LNCaP clone FGC (cell line): ENCODE results near the gene TST.

Experiments used
- DNase-seq: peaks from one replicate; pipeline ENCODE4 v3.0.0-alpha.2; 2011; ENCODE audit warnings: low read depth
- H3K4me3 ChIP-seq: 2 replicates; pipeline ENCODE4 v1.5.1; 2011; ENCODE audit warnings: mild to moderate bottlenecking, low read depth, low read length, control low read depth
- CTCF ChIP-seq: IDR thresholded peaks from 2 replicates; pipeline ENCODE4 v1.5.1; 2012; ENCODE audit warnings: mild to moderate bottlenecking; ENCODE audit not compliant: control insufficient read depth, insufficient read depth; ENCODE audit errors: extremely low read depth

TST gene

GRCh38 chr22:37047006-37047405 is 27.8 kb upstream of the TST start:
- H3K4me3 ChIP-seq: no peak overlapping the region
- no peak for TF ChIP-seq CTCF
- DNase-seq: no peak

GRCh38 chr22:37046589-37046988 is 27.3 kb upstream of the TST start:
- DNase-seq: no peak
- H3K4me3 ChIP-seq: no peak overlapping the region
- TF ChIP-seq CTCF: no peak

- no peak overlapping the region for H3K4me3 ChIP-seq
- peak; percentile 47; the same call in 1 of the 2 replicates for TF ChIP-seq CTCF
- no peak for DNase-seq
Measured at GRCh38 chr22:37045958-37046357, 26.7 kb upstream of the TST start.

GRCh38 chr22:37044634-37045625 is 25.7 kb upstream of the TST start:
- DNase-seq: no peak
- no peak overlapping the region for H3K4me3 ChIP-seq
- TF ChIP-seq CTCF: no peak

GRCh38 chr22:37043828-37044538 is 24.7 kb upstream of the TST start:
- DNase-seq: peak; percentile 62
- TF ChIP-seq CTCF: peak; percentile 82
- no peak overlapping the region for H3K4me3 ChIP-seq

- no peak overlapping the region for H3K4me3 ChIP-seq
- TF ChIP-seq CTCF: no peak
- no peak for DNase-seq
Measured at GRCh38 chr22:37043209-37043827, 24.1 kb upstream of the TST start.
